GM12874 (cell line): ENCODE measurements around the gene RAB29.

Source experiments
- CTCF ChIP-seq: IDR thresholded peaks from 2 replicates; pipeline ENCODE4 v1.5.1; 2011; ENCODE audit warnings: low read depth, mild to moderate bottlenecking, control low read depth, low read length, moderate library complexity; ENCODE audit not compliant: insufficient read depth

Gene RAB29

GRCh38 chr1:205733438-205734175 is 41.7 kb downstream of the RAB29 start:
- TF ChIP-seq CTCF: no peak

GRCh38 chr1:205729945-205730610 is 45.2 kb downstream of the RAB29 start:
- no peak for TF ChIP-seq CTCF

GRCh38 chr1:205726619-205727125 is 48.6 kb downstream of the RAB29 start:
- TF ChIP-seq CTCF: no peak

- TF ChIP-seq CTCF: no peak
These were observed 49.8 kb downstream of the RAB29 start for GRCh38 chr1:205725514-205725913.

GRCh38 chr1:205719762-205720161 is 55.5 kb downstream of the RAB29 start:
- TF ChIP-seq CTCF: no peak

GRCh38 chr1:205719015-205719414 is 56.3 kb downstream of the RAB29 start:
- TF ChIP-seq CTCF: no peak
